Activated CD8-positive, alpha-beta memory T cell treated with anti-CD3 and anti-CD28 coated beads, Interleukin-2, amount 50 U/mL, for 48 hours (primary cell): ENCODE measurements around the gene MYO5B.

Experiments
- DNase-seq: peaks from one replicate; pipeline ENCODE4 v3.0.0-alpha.2; 2020

Gene MYO5B

GRCh38 chr18:50061876-50062517, 132.9 kb downstream of the MYO5B start:
- DNase-seq: no peak

- DNase-seq: no peak
These were observed 134.1 kb downstream of the MYO5B start for GRCh38 chr18:50060822-50061221.

DNA sequence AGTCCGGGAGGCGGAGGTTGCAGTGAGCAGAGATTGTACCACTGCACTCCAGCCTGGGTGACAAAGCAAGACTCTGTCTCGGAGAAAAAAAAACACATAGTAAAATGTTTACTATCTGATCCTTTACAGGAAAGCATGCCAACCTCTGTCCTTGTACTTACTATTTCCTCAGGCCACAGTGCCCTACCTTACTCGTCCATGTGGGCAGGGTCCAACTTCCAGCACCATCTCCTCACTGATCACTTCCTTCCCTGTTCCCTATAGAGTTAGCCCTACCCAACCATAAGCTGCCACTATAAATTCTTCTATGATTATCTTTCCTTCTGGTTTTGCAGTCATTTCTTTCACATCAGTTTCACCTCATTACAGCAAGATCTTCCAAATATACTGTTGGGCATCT, 136.2 kb downstream of the MYO5B start:
- no peak for DNase-seq

DNA sequence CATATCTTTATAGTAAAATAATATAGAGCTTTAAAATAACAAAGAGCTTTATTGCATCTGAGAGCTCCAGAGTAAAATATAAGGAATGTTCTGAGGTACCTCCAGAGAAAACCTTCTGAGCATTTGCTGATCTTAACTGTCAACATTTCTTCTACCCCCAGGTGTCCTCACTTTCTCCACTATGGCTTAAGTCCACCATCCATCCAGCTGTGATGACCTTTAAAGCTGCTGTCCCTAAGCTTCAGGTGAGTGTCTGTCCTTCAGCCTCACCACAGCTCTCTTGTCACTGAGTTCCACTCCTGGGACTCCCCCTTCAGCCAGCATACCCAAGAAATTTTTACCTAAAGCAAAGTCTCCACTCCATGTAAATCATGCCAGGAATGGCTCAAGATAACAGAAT, 137.9 kb downstream of the MYO5B start:
- DNase-seq: no peak

DNA sequence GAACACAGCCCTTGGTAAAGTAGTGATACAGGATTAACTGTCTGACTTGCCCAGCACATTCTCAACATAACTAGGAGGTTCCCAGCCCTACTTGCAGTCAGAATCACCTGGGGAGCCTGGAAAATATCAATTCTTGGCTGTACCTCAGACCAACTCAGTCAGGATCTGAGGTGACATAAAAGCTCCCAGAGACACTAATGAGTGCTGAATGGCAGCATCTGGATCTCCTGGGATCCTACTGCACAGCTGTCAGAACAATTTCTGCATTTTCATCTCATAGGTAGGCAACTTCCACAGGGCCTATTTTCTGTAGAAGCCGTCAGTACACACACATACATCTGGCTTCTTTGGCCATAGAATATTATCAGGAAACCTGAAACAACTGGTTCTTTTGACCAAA, 138.8 kb downstream of the MYO5B start:
- no peak for DNase-seq

- no peak for DNase-seq
These were observed 139.5 kb downstream of the MYO5B start for GRCh38 chr18:50055488-50055887.

DNA sequence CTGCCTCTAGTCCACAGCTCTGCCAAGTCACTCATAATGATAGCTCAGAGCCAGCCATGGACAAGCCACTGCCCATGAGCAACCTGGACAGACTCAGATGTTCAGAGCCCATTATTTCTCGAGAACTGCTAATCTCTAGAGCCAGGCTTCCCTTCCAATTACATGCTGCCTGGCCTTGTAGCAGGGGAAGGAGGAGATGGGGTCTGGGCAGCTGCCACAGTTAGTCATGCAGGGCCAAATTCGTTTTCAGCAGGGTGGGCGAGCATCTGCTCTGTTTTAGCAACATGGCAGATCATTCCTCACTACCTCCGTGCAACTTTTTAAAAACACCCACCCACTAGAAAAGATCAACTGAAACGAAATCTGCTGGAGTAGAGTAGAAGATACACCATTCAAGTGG, 141.8 kb downstream of the MYO5B start:
- no peak for DNase-seq

DNA sequence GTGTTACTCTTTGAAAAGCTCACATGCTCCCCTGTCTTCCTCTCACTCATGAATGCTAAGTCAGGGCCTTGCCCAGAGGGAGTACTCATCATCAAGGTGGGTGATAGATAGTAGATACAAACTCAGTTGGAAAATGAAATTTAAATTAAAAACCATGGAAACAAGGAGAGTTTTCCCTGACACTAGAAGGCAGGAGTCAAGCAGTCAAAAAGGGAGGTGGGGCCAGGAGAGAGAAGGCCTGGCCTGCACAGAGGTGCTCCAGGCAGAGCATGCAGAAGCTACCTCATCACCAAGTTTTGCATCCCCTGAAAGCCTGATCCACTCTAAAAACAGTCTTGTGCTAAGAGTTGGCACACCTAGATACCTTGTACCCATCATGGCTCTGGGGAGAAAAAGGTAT, 143.7 kb downstream of the MYO5B start:
- no peak for DNase-seq

DNA sequence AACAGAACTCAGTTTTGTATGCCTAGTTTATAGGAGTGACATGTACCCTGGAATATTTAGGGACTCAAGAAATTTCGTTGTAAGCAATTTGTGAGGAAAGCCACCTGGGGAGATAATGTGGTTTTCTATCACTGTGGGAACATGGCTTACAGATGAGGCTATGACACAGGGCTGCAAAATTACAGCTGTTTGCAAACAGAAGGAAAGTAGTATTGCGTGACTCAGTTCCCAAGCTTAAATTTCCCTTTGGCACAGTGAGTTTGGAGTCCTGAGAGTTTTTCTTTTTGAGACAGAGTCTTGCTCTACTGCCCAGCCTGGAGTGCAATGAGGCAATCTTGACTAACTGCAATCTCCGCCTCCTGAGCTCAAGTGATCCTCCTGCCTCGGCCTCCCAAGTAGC, 149.8 kb downstream of the MYO5B start:
- DNase-seq: no peak

DNA sequence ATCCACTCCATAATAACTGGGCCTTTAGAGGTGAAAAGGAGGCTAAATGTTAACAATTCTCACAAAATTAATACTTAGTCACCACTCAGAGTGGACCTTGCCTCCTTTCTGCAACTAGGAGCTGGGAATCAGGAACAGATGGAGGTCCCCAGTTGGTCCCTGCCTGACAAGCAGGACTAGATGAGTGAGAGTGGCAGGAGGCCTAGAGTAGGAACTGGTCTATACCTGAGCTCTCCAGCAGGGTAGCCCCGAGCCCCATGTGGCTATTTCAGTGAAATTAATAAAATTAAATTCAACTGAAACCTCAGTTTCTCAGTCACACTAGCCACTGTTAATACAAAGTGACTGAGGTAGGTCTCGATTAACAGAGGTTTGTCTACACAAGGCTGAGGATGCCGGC, 150.5 kb downstream of the MYO5B start:
- DNase-seq: no peak

- no peak for DNase-seq
These were observed 152.3 kb downstream of the MYO5B start for GRCh38 chr18:50042611-50043010.

DNA sequence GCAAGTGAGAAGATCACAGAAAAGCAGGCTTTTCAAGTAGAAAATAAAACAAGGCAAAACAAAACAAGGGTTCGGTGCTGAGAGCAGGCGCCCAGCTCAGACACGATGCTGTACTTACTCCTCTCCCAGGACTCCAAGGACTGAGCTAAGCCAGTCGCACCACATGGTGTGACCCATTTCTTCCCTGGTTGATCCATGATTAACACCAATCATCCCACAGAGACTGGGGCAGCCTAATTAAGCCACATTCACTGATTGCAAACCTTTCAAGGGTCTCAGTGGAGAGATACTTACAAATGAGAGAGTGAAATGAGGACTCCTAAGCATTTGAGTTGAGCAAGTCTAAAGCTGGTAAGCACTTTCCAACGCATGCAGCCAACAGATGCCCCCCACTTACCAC, 155.2 kb downstream of the MYO5B start:
- no peak for DNase-seq

DNA sequence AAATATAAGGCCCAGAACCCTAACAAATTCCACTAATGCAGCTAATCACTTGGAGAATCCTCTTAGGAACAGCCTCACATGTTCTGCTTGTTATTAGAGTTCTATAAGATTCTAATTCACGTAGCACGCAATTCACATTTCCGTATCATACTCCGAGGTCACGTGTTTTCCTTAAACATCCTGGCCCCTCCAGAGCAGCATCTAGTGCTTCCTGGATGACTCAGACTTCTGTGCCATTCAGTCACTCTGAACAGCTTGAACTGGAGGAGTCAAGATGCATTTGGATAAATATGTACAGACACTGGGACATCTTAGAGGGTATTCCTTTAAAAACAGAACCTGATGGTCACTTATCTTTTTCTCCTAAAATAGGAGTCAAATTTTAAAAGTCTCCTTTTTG, 156.5 kb downstream of the MYO5B start:
- DNase-seq: no peak

DNA sequence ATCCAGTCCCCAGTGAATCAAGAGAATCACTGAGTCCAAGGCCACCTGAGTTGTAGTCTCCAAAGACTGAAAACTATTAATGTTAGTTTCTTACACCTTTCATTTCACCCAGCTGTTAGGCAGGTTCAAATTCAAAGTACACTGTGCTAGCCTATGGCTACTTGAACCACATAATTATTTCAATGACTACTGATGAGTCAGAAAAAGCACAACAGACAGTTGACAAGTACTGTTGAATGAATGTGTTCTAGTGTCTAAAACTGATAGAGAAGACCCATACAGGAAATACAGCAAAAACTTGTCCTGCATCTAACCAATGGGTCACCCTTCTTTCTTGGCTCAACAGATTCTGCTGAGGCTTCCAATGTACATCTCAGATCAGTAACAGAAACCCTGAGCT, 160.9 kb downstream of the MYO5B start:
- DNase-seq: no peak

GRCh38 chr18:50033004-50033403, 161.9 kb downstream of the MYO5B start:
- no peak for DNase-seq

- no peak for DNase-seq
These were observed 164.8 kb downstream of the MYO5B start for GRCh38 chr18:50030146-50030545.

GRCh38 chr18:50027996-50028395, 167.0 kb downstream of the MYO5B start:
- no peak for DNase-seq

- DNase-seq: no peak
These were observed 170.5 kb downstream of the MYO5B start for GRCh38 chr18:50024466-50024865.

GRCh38 chr18:50022985-50023384, 172.0 kb downstream of the MYO5B start:
- no peak for DNase-seq

DNA sequence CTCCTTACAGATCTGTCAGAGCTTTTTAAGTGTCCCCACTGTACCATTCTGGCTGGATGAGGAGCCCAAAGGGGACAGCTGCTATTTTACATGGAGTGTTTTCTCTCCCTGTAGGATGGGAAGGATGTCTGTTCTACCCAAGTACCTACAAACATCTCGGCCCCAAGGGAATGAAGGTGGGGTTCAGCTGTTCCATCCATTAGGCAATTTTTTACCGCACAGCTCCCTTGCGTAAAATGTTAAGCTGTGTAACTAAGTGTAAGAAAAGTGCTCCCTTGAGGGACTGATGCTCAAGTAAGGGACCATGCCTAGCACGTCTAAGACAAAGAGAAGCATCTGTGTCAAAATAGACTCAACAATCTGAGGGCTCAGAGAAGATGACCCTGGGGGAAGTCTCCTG, 180.3 kb downstream of the MYO5B start:
- DNase-seq: no peak

GRCh38 chr18:50013363-50014138, 181.4 kb downstream of the MYO5B start:
- DNase-seq: no peak

DNA sequence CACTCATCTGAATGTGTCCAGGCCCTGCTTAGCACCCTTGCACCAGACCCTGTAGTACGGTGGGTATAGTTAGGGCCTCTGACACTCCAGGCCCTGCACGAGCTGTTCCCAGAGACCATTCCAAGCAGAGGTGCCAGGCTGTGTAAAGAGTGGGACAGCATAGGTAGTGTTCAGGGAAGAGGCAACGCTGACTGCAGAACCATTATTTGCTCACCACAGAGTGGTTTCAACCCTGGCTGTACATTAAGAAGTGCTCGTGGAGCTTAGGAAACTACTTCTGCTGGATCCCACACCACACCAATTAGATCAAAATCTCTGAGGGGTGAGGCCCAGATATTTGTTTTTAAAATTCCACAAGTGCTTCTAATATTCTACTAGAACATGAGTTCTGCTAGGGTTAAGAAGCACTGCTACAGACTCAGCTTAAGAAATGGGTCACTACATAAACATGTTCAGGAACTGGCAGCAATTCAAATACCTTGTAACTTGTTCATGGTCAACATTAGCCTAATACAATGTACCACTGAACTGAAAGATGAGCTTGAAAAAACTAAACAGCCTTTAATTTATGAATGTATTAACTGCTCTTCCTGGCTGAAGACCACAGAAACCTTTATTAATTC, 183.0 kb downstream of the MYO5B start:
- DNase-seq: no peak

- peak; percentile 59 for DNase-seq
These were observed 185.1 kb downstream of the MYO5B start for GRCh38 chr18:50009773-50010335.

- DNase-seq: no peak
These were observed 186.6 kb downstream of the MYO5B start for GRCh38 chr18:50008306-50008705.
